GM10248 (cell line): ENCODE measurements around the gene RDH13.
"Not testable (repeated sequence)": the region's sequence is repeated elsewhere in the genome, so short reads cannot be mapped to it uniquely, and the experiment has no call there.

ENCODE experiments used
- CTCF ChIA-PET: fragments of 300-600 bp; sonication (Branson Sonifier 250); formaldehyde crosslinking; extraction: SDS; loops from one replicate; lab custom pipeline; 2021; ENCODE audit warnings: antibody characterized with exemption; lab: Yijun Ruan, JAX
- POLR2A ChIA-PET: fragments of 350-650 bp; sonication (Branson Sonifier 250); formaldehyde crosslinking; extraction: SDS; loops from one replicate; lab custom pipeline; 2020; ENCODE audit warnings: antibody characterized with exemption; lab: Yijun Ruan, JAX
- DNase-seq: peaks from one replicate; pipeline ENCODE4 v3.0.0; 2012; ENCODE audit errors: extremely low spot score
- CTCF ChIP-seq: IDR thresholded peaks from 2 replicates; pipeline ENCODE4 v1.5.1; 2012; ENCODE audit warnings: mild to moderate bottlenecking, low read depth; ENCODE audit errors: extremely low read depth, missing control alignments, control extremely low read depth

The RDH13 gene

GRCh38 chr19:55005684-55006488, 57.1 kb downstream of the RDH13 start:
- ChIA-PET CTCF (no interaction called here), POLR2A (no interaction called here)
- DNase-seq, result peak; percentile 83
- TF ChIP-seq CTCF, result no peak

GRCh38 chr19:55000761-55001160, 62.2 kb downstream of the RDH13 start:
- ChIA-PET POLR2A (no interaction called here), CTCF (no interaction called here)
- no peak for TF ChIP-seq CTCF
- DNase-seq, result no peak

GRCh38 chr19:54998751-54999239, 64.2 kb downstream of the RDH13 start:
- DNase-seq, CTCF ChIA-PET: not testable (repeated sequence)

GRCh38 chr19:54995561-54995960, 67.4 kb downstream of the RDH13 start:
- CTCF ChIA-PET, result no interaction called here
- POLR2A ChIA-PET, result no interaction called here
- DNase-seq, result no peak
- TF ChIP-seq CTCF, result no peak

More at GRCh38 chr19:54998751-54999239, 64.2 kb downstream of the RDH13 start:
- POLR2A ChIA-PET, result not testable (repeated sequence)
